Testis (tissue), 2 donors: Measurements from ENCODE around the gene LPP.

Experiments used
- POLR2A ChIP-seq: fragments of 450-650 bp; IDR thresholded peaks from one replicate; pipeline ENCODE4 v1.6.1; 2017; ENCODE audit warnings: antibody characterized with exemption, mild to moderate bottlenecking, moderate library complexity
- TF ChIP-seq, protein P1 (sequence below), 3 experiments: fragments of 450-650 bp in 2 of 3; fragments of 200-600 bp in 1 of 3; sonication (generic) in 1 of 3; IDR thresholded peaks; one replicate each; pipeline ENCODE4 v1.5.1; 2016 to 2019; ENCODE audit warnings: antibody characterized with exemption in 3 of 3, mild to moderate bottlenecking in 2 of 3, moderate library complexity in 1 of 3

DNA sequence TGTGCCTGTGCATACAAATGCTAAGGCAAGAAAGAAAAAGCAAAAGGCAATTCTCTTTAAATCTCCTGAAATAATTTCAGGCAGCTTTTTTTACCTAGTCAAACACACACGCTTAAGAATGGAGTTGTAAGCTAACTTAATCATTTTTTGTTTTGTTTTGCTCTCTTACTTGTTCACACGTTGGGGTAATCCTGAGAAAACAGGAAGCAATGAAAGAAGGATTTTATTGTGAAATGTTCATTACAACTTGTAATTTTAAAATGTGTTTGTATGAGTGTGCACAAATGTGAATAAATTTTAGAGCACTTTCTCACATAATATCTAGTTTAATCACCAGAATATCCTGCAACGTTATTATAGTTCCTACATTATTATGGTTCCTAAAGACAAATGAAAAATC lies 263.8 kb downstream of the LPP start:
- TF ChIP-seq, protein P1, sequence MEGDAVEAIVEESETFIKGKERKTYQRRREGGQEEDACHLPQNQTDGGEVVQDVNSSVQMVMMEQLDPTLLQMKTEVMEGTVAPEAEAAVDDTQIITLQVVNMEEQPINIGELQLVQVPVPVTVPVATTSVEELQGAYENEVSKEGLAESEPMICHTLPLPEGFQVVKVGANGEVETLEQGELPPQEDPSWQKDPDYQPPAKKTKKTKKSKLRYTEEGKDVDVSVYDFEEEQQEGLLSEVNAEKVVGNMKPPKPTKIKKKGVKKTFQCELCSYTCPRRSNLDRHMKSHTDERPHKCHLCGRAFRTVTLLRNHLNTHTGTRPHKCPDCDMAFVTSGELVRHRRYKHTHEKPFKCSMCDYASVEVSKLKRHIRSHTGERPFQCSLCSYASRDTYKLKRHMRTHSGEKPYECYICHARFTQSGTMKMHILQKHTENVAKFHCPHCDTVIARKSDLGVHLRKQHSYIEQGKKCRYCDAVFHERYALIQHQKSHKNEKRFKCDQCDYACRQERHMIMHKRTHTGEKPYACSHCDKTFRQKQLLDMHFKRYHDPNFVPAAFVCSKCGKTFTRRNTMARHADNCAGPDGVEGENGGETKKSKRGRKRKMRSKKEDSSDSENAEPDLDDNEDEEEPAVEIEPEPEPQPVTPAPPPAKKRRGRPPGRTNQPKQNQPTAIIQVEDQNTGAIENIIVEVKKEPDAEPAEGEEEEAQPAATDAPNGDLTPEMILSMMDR (IDR thresholded peaks at IDR 0.05) = no peak
- TF ChIP-seq POLR2A = no peak
